ENCODE measurements around the gene NR6A1. TPM values are rescaled to one million over a fixed set of nuclear protein-coding genes. Genes with fewer than 3 reads are reported as not detected.

The NR6A1 gene
- total RNA-seq, 1 donor from 2014 or later: 1.2 TPM

DNA sequence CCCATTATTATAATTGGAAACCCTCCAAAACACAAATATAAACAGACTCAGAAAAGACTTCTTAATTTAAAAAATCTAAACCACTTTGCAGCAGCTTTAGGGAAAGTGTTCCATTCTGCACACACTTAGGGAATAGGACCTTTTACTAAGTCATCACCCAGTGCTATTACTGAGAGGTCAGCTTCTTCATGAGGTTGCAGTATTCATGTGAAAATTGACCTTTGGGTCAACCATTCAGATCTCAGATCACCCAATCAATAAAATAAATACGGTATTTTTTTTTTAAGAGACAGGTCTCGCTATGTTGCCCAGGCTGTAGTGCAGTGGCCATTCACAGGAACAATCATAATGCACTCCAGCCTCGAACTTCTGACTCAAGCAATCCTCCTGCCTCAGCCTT, 21.8 kb downstream of the NR6A1 start:
- Histone ChIP-seq H3K36me3 (no peaks in the 10 kb centered on the region), H3K27ac (no peak overlapping the region), H3K9me3 (no peaks in the 10 kb centered on the region), H3K4me3 (no peak overlapping the region), H3K4me1 (no peaks in the 10 kb centered on the region), H3K27me3 (no peaks in the 10 kb centered on the region)
- no peak for DNase-seq (ENCODE audit: extremely low spot score in 2 of 2)
- intact Hi-C loops (cut with DNase I): no loop called here
- no peak for TF ChIP-seq CTCF (IDR thresholded peaks at IDR 0.05)
- no peak for TF ChIP-seq POLR2AphosphoS5 (IDR thresholded peaks at IDR 0.05; ENCODE audit: insufficient read depth in 1 of 2, low read depth in 1 of 2)
- TF ChIP-seq POLR2A (IDR thresholded peaks at IDR 0.05): no peak

DNA sequence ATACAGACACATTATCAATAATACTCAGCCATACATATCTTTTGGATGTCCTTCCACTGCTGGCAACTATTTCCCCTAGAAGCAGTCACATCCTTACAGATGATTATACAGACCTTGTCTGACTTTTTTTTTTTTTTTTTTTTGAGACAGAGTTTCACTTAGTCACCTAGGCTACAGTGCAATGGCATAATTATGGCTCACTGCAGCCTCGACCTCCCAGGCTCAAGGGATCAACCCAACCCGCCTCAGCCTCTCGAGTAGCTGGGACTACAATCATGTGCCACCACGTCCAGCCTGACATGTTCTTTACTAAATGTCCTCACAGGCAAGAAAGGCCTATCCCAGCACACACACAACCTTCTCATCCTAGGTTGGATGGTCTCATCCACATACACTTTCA, 24.0 kb downstream of the NR6A1 start:
- H3K36me3 ChIP-seq: no peaks in the 10 kb centered on the region
- intact Hi-C loops (cut with DNase I): no loop called here
- no peak overlapping the region for H3K4me3 ChIP-seq
- no peaks in the 10 kb centered on the region for H3K9me3 ChIP-seq
- H3K4me1 ChIP-seq: no peaks in the 10 kb centered on the region
- no peak overlapping the region for H3K27ac ChIP-seq
- TF ChIP-seq POLR2A (IDR thresholded peaks at IDR 0.05) (no peak), POLR2AphosphoS5 (IDR thresholded peaks at IDR 0.05; ENCODE audit: insufficient read depth in 1 of 2, low read depth in 1 of 2) (no peak), CTCF (IDR thresholded peaks at IDR 0.05) (no peak)
- no peaks in the 10 kb centered on the region for H3K27me3 ChIP-seq
- no peak for DNase-seq (ENCODE audit: extremely low spot score in 2 of 2)

DNA sequence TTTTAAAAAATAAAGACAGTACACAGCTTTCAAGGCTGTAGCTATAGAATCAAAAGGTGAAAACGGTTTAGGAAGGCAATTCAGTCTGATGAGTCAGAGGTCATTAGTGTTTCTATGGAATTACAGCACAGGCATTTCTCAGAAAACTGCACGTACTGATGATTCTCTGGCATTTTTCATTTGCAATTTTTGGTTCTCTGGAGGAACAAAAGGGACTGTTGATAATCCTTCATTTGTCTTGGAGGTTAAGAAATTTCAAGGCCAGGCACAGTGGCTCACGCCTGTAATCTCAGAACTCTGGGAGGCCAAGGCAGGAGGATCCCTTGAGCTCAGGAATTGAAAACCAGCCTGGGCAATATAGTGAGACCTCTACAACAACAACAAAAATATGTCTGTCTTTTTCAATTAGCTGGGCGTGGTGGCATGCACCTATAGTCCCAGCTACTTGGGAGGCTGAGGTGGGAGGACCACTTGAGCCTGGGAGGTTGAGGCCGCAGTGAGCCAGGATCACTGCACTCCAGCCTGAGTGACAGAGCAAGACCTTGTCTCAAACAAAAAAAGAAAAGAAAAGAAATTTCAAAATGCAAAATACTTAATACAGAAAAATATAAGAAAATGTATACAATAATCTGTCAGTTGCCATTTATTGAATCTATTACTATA, 27.3 kb downstream of the NR6A1 start:
- no peak overlapping the region for H3K27ac ChIP-seq
- no peak overlapping the region for H3K4me3 ChIP-seq
- no peaks in the 10 kb centered on the region for H3K36me3 ChIP-seq
- intact Hi-C loops (cut with DNase I): no loop called here
- no peaks in the 10 kb centered on the region for H3K27me3 ChIP-seq
- TF ChIP-seq CTCF (IDR thresholded peaks at IDR 0.05): no peak
- TF ChIP-seq POLR2AphosphoS5 (IDR thresholded peaks at IDR 0.05; ENCODE audit: insufficient read depth in 1 of 2, low read depth in 1 of 2): no peak
- TF ChIP-seq POLR2A (IDR thresholded peaks at IDR 0.05): no peak
- no peaks in the 10 kb centered on the region for H3K4me1 ChIP-seq
- no peaks in the 10 kb centered on the region for H3K9me3 ChIP-seq
- DNase-seq (ENCODE audit: extremely low spot score in 2 of 2): no peak

DNA sequence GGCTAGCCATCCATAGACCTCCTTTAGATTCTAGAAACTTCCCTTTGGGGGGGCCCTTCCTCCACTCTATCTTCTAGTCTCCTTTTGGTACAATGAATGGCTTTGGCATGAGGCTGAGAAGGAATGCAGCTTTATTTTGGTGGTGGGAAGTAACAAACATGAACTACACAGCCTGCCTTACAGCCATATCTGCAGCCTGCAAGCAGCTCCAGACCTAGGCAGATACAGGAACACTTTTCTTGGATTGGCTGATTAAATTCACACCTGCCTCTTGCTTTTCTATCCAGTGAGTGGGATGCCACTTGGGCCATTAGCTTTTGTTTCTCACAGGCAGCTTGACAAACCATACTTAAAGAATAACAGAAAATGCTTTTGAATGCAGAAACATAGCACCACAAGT, 28.2 kb downstream of the NR6A1 start:
- intact Hi-C loops (cut with DNase I): no loop called here

More for the DNA sequence above, 28.2 kb downstream of the NR6A1 start:
- no peaks in the 10 kb centered on the region for H3K9me3 ChIP-seq
- no peak for DNase-seq (ENCODE audit: extremely low spot score in 2 of 2)
- no peaks in the 10 kb centered on the region for H3K36me3 ChIP-seq
- TF ChIP-seq POLR2A (IDR thresholded peaks at IDR 0.05) (no peak), POLR2AphosphoS5 (IDR thresholded peaks at IDR 0.05; ENCODE audit: insufficient read depth in 1 of 2, low read depth in 1 of 2) (no peak), CTCF (IDR thresholded peaks at IDR 0.05) (no peak)
- no peak overlapping the region for H3K4me3 ChIP-seq
- H3K27ac ChIP-seq: no peak overlapping the region
- no peaks in the 10 kb centered on the region for H3K27me3 ChIP-seq
- no peaks in the 10 kb centered on the region for H3K4me1 ChIP-seq
